Smooth muscle cell (in vitro differentiated cells): ENCODE measurements around the gene OTOG. TPM values are rescaled to one million over a fixed set of nuclear protein-coding genes. Genes with fewer than 3 reads are reported as not detected.
A peak's percentile ranks its signal among the peaks of the same experiment; 100 is the strongest.

Experiments
- DNase-seq: peaks from one replicate; lab custom pipeline; 2025; ENCODE audit not compliant: unreplicated experiment; lab: John Stamatoyannopoulos, UW
- H2AFZ ChIP-seq: fragments of 200-600 bp; sonication (generic); 2 replicates; pipeline ENCODE4 v1.6.0; 2016; ENCODE audit warnings: antibody characterized with exemption, low read depth, mild to moderate bottlenecking
- H3F3A ChIP-seq: fragments of 200-600 bp; sonication (generic); 2 replicates; pipeline ENCODE4 v1.6.0; 2017; ENCODE audit warnings: antibody characterized with exemption, low read depth
- H3K27ac ChIP-seq: fragments of 200-600 bp; sonication (generic); 2 replicates; pipeline ENCODE4 v1.5.1; 2016; ENCODE audit warnings: low read depth, mild to moderate bottlenecking
- H3K27me3 ChIP-seq: fragments of 200-600 bp; sonication (generic); 2 replicates; pipeline ENCODE4 v1.6.1; 2016; ENCODE audit warnings: low read depth, mild to moderate bottlenecking
- H3K36me3 ChIP-seq: fragments of 200-600 bp; sonication (generic); 2 replicates; pipeline ENCODE4 v1.5.1; 2016; ENCODE audit warnings: low read depth
- H3K4me1 ChIP-seq: fragments of 200-600 bp; sonication (generic); 2 replicates; pipeline ENCODE4 v1.5.1; 2016; ENCODE audit warnings: low read depth
- H3K4me2 ChIP-seq: fragments of 200-600 bp; sonication (generic); 2 replicates; pipeline ENCODE4 v1.6.0; 2016; ENCODE audit warnings: mild to moderate bottlenecking
- H3K4me3 ChIP-seq: fragments of 200-600 bp; sonication (generic); 2 replicates; pipeline ENCODE4 v1.5.1; 2016; ENCODE audit warnings: mild to moderate bottlenecking
- H3K79me2 ChIP-seq: fragments of 200-600 bp; sonication (generic); 2 replicates; pipeline ENCODE4 v1.6.0; 2016; ENCODE audit warnings: low read depth, mild to moderate bottlenecking
- H3K9ac ChIP-seq: fragments of 200-600 bp; sonication (generic); 2 replicates; pipeline ENCODE4 v1.6.0; 2016; ENCODE audit warnings: low read depth
- H3K9me3 ChIP-seq: fragments of 200-600 bp; sonication (generic); replicated peaks from 2 replicates; pipeline ENCODE4 v1.5.1; 2016; ENCODE audit warnings: low read depth
- H4K20me1 ChIP-seq: fragments of 200-600 bp; sonication (generic); 2 replicates; pipeline ENCODE4 v1.6.0; 2016; ENCODE audit warnings: low read depth
- CTCF ChIP-seq: fragments of 200-600 bp; sonication (generic); IDR thresholded peaks from 2 replicates; pipeline ENCODE4 v1.5.1; 2017; ENCODE audit warnings: borderline replicate concordance, mild to moderate bottlenecking, antibody characterized with exemption; ENCODE audit not compliant: insufficient read depth, poor library complexity, severe bottlenecking
- WGBS: methylation state at CpG from one replicate; pipeline ENCODE4 v1.1.7; 2016; ENCODE audit warnings: low lambda C conversion rate; 5-methylcytosine and 5-hydroxymethylcytosine counted together
- polyA plus RNA-seq: library from polyadenylated mRNA; unstranded; fragments of >200 nt; fragmentation: Nextera tagmentation; extraction: Ambion mirVana; gene quantifications from 2 replicates; pipeline ENCODE4 v1.2.1, GENCODE V29; 2016
- total RNA-seq: library from RNA; depleted of rRNA; stranded (reverse); fragments of >200 nt; gene quantifications from 2 replicates; pipeline ENCODE4 v1.2.3, GENCODE V29; 2014

OTOG gene
- total and polyA plus RNA-seq, 2 experiments from 2014 or later, result not detected

GRCh38 chr11:17596310-17596669 is 49.2 kb downstream of the OTOG start:
- H3K27ac ChIP-seq, result no peak overlapping the region
- no peaks in the 10 kb centered on the region for H4K20me1 ChIP-seq
- WGBS, result 74% methylated on average over 1 of the region's 1 CpG
- no peaks in the 10 kb centered on the region for H3K79me2 ChIP-seq
- H3K27me3 ChIP-seq, result peaks cover 42% of the 10 kb centered on the region
- no peaks in the 10 kb centered on the region for H3K4me1 ChIP-seq
- H3K9ac ChIP-seq, result no peak overlapping the region
- H3K9me3 ChIP-seq, result no peaks in the 10 kb centered on the region
- H3K4me2 ChIP-seq, result no peak overlapping the region
- H3K4me3 ChIP-seq, result no peak overlapping the region
- H3F3A ChIP-seq, result no peaks in the 10 kb centered on the region
- TF ChIP-seq CTCF, result no peak
- no peak overlapping the region for H2AFZ ChIP-seq
- H3K36me3 ChIP-seq, result no peaks in the 10 kb centered on the region
- DNase-seq, result no peak

GRCh38 chr11:17596711-17597110 is 49.7 kb downstream of the OTOG start:
- H3K27me3 ChIP-seq, result peaks cover 39% of the 10 kb centered on the region
- H3K9ac ChIP-seq, result no peak overlapping the region
- DNase-seq, result no peak
- H2AFZ ChIP-seq, result no peak overlapping the region
- no peaks in the 10 kb centered on the region for H3F3A ChIP-seq
- 74% methylated on average over 7 of the region's 7 CpGs for whole genome bisulfite sequencing
- no peaks in the 10 kb centered on the region for H3K79me2 ChIP-seq
- H3K4me2 ChIP-seq, result no peak overlapping the region
- H4K20me1 ChIP-seq, result no peaks in the 10 kb centered on the region
- H3K4me1 ChIP-seq, result no peaks in the 10 kb centered on the region
- H3K9me3 ChIP-seq, result no peaks in the 10 kb centered on the region
- no peak overlapping the region for H3K4me3 ChIP-seq
- TF ChIP-seq CTCF, result no peak
- no peak overlapping the region for H3K27ac ChIP-seq
- H3K36me3 ChIP-seq, result no peaks in the 10 kb centered on the region

GRCh38 chr11:17597770-17598169 is 50.7 kb downstream of the OTOG start:
- Histone ChIP-seq H3K27me3 (peaks cover 29% of the 10 kb centered on the region), H4K20me1 (no peaks in the 10 kb centered on the region), H3K27ac (no peak overlapping the region), H2AFZ (no peak overlapping the region), H3K4me3 (no peak overlapping the region), H3K4me1 (no peaks in the 10 kb centered on the region), H3K4me2 (no peak overlapping the region), H3F3A (no peaks in the 10 kb centered on the region), H3K9ac (no peak overlapping the region), H3K79me2 (no peaks in the 10 kb centered on the region), H3K36me3 (no peaks in the 10 kb centered on the region), H3K9me3 (no peaks in the 10 kb centered on the region)
- TF ChIP-seq CTCF, result no peak
- WGBS, result 57% methylated on average over 5 of the region's 5 CpGs
- DNase-seq, result no peak

- WGBS, result 33% methylated on average over 17 of the region's 17 CpGs
- Histone ChIP-seq H2AFZ (no peak overlapping the region), H3K4me3 (no peak overlapping the region)
Measured at GRCh38 chr11:17598700-17599459, 51.8 kb downstream of the OTOG start.

More at GRCh38 chr11:17598700-17599459, 51.8 kb downstream of the OTOG start:
- peak; percentile 81 for TF ChIP-seq CTCF
- H3K9ac ChIP-seq, result no peak overlapping the region
- H3K27ac ChIP-seq, result no peak overlapping the region
- peak; percentile 35 for DNase-seq
- H3K4me2 ChIP-seq, result no peak overlapping the region
- H3K4me1 ChIP-seq, result no peaks in the 10 kb centered on the region
- no peaks in the 10 kb centered on the region for H4K20me1 ChIP-seq
- no peaks in the 10 kb centered on the region for H3K9me3 ChIP-seq
- H3K79me2 ChIP-seq, result no peaks in the 10 kb centered on the region
- no peaks in the 10 kb centered on the region for H3F3A ChIP-seq
- no peaks in the 10 kb centered on the region for H3K36me3 ChIP-seq
- H3K27me3 ChIP-seq, result peaks cover 25% of the 10 kb centered on the region
